GM21381 (cell line): Measurements from ENCODE around the gene TLL2.

ENCODE experiments used
- ATAC-seq: cut with Tn5 transposase; IDR thresholded peaks from one replicate; pipeline ENCODE4 v1.9.1; 2021; ENCODE audit warnings: mild to moderate bottlenecking, moderate library complexity; ENCODE audit not compliant: unreplicated experiment

TLL2 gene

GRCh38 chr10:96401036-96401435, 112.7 kb downstream of the TLL2 start:
- no peak for ATAC-seq

- no peak for ATAC-seq
These were observed 113.3 kb downstream of the TLL2 start for GRCh38 chr10:96400465-96400864.

- ATAC-seq, result no peak
These were observed 115.8 kb downstream of the TLL2 start for GRCh38 chr10:96397902-96398301.

GRCh38 chr10:96395931-96396877, 117.5 kb downstream of the TLL2 start:
- no peak for ATAC-seq

GRCh38 chr10:96390460-96390864, 123.3 kb downstream of the TLL2 start:
- ATAC-seq, result no peak

GRCh38 chr10:96389785-96390184, 123.9 kb downstream of the TLL2 start:
- no peak for ATAC-seq

- no peak for ATAC-seq
These were observed 126.1 kb downstream of the TLL2 start for GRCh38 chr10:96387601-96388000.

GRCh38 chr10:96387161-96387560, 126.6 kb downstream of the TLL2 start:
- no peak for ATAC-seq

- no peak for ATAC-seq
These were observed 129.2 kb downstream of the TLL2 start for GRCh38 chr10:96384506-96384905.

- ATAC-seq, result no peak
These were observed 132.9 kb downstream of the TLL2 start for GRCh38 chr10:96380821-96381220.

- no peak for ATAC-seq
These were observed 134.0 kb downstream of the TLL2 start for GRCh38 chr10:96379758-96380157.

GRCh38 chr10:96378741-96379140, 135.0 kb downstream of the TLL2 start:
- ATAC-seq, result no peak

GRCh38 chr10:96377816-96378294, 135.9 kb downstream of the TLL2 start:
- no peak for ATAC-seq

- ATAC-seq, result no peak
These were observed 137.2 kb downstream of the TLL2 start for GRCh38 chr10:96376483-96376882.

- ATAC-seq, result peak; percentile 84
These were observed 138.5 kb downstream of the TLL2 start for GRCh38 chr10:96374985-96375830.

- no peak for ATAC-seq
These were observed 139.1 kb downstream of the TLL2 start for GRCh38 chr10:96374639-96374984.

- ATAC-seq, result no peak
These were observed 139.7 kb downstream of the TLL2 start for GRCh38 chr10:96374004-96374403.

- no peak for ATAC-seq
These were observed 142.4 kb downstream of the TLL2 start for GRCh38 chr10:96371356-96371755.

- ATAC-seq, result no peak
These were observed 143.1 kb downstream of the TLL2 start for GRCh38 chr10:96370584-96371157.

GRCh38 chr10:96369890-96370583, 143.7 kb downstream of the TLL2 start:
- ATAC-seq, result no peak

- ATAC-seq, result no peak
These were observed 144.8 kb downstream of the TLL2 start for GRCh38 chr10:96368971-96369370.
